ENCODE data around the gene ABHD14A. TPM values are rescaled to one million over a fixed set of nuclear protein-coding genes. Genes with fewer than 3 reads are reported as not detected.
A peak's percentile ranks its signal among the peaks of the same experiment; 100 is the strongest.

Gene ABHD14A
- total RNA-seq, 4 donors from 2014 or later, result 1.8 to 16.6 (median 10.5) TPM

DNA sequence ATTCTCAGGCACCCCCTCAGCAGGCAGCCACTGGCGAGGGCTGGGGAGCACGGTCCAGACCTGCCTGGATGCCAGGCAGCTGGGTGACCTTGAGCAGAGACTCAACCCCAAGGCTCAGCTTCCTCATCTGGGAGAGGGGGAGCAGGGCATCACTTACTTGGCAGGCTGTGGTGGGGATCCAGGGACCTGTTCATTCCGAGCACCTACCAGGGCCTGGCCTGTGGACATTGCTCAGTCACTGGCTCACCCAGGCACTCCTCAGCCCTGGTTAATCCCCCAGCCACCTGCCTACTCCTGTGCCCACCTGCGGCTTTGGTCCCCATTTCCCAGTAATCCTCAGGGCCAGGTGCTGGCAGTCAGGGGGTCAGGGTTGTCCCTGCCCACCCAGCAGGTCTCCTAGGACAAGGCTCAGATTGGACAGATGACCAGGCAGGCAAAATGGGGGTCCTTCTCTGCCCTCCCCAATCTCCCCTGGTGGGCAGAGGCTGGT, 30.1 kb downstream of the ABHD14A start:
- Histone ChIP-seq H3K27ac (peak overlapping the region; percentile 36 to 55), H3K4me3 (no peak overlapping the region), H3K9me3 (no peaks in the 10 kb centered on the region), H3K36me3 (no peaks in the 10 kb centered on the region), H3K27me3 (no peaks in the 10 kb centered on the region), H3K4me1 (peaks cover 0 to 12% of the 10 kb centered on the region in 2 donors)
- intact Hi-C loops (cut with DNase I; ENCODE audit: low total_unique reads), result loop anchor here (5.0 to 10.0 kb wide), 2 partner anchors 47 to 340 kb away; no protein-coding TSS in a partner anchor
- TF ChIP-seq, protein P1, sequence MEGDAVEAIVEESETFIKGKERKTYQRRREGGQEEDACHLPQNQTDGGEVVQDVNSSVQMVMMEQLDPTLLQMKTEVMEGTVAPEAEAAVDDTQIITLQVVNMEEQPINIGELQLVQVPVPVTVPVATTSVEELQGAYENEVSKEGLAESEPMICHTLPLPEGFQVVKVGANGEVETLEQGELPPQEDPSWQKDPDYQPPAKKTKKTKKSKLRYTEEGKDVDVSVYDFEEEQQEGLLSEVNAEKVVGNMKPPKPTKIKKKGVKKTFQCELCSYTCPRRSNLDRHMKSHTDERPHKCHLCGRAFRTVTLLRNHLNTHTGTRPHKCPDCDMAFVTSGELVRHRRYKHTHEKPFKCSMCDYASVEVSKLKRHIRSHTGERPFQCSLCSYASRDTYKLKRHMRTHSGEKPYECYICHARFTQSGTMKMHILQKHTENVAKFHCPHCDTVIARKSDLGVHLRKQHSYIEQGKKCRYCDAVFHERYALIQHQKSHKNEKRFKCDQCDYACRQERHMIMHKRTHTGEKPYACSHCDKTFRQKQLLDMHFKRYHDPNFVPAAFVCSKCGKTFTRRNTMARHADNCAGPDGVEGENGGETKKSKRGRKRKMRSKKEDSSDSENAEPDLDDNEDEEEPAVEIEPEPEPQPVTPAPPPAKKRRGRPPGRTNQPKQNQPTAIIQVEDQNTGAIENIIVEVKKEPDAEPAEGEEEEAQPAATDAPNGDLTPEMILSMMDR (IDR thresholded peaks at IDR 0.05), result no peak
- no peak for TF ChIP-seq POLR2A (IDR thresholded peaks at IDR 0.05)
- no peak for DNase-seq

DNA sequence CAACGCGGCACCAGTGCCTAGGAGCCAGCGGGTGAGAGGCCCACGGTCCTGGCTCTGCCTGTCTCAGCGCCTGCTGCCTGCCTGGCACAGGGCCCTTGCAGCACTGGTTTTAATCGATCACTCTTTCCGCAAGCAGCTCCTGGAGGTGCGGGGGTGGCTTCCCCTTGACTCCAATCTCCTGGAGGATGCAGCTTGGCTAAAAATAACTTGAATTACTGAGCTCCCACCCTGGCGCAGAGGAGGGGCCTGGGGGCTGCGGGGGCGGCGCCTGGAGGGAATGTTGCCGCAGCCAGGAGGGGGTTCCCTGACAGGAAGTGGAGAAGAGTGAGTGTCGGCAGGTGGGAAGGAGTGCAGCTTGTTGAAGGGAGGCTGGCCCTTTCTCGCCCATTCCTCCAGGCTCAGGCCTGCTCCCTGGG, 30.7 kb downstream of the ABHD14A start:
- Histone ChIP-seq H3K27me3 (no peaks in the 10 kb centered on the region), H3K4me1 (peaks cover 0 to 12% of the 10 kb centered on the region in 2 donors), H3K4me3 (no peak overlapping the region), H3K27ac (peak overlapping the region; percentile 36 to 55), H3K9me3 (no peaks in the 10 kb centered on the region), H3K36me3 (no peaks in the 10 kb centered on the region)
- intact Hi-C loops (cut with DNase I; ENCODE audit: low total_unique reads), result loop anchor here (10.0 kb wide), 1 partner anchor 339 kb away; no protein-coding TSS in a partner anchor
- peak in 1 of 2 donors; percentile 73 for DNase-seq
- TF ChIP-seq, protein P1 (IDR thresholded peaks at IDR 0.05), result no peak
- no peak for TF ChIP-seq POLR2A (IDR thresholded peaks at IDR 0.05)

DNA sequence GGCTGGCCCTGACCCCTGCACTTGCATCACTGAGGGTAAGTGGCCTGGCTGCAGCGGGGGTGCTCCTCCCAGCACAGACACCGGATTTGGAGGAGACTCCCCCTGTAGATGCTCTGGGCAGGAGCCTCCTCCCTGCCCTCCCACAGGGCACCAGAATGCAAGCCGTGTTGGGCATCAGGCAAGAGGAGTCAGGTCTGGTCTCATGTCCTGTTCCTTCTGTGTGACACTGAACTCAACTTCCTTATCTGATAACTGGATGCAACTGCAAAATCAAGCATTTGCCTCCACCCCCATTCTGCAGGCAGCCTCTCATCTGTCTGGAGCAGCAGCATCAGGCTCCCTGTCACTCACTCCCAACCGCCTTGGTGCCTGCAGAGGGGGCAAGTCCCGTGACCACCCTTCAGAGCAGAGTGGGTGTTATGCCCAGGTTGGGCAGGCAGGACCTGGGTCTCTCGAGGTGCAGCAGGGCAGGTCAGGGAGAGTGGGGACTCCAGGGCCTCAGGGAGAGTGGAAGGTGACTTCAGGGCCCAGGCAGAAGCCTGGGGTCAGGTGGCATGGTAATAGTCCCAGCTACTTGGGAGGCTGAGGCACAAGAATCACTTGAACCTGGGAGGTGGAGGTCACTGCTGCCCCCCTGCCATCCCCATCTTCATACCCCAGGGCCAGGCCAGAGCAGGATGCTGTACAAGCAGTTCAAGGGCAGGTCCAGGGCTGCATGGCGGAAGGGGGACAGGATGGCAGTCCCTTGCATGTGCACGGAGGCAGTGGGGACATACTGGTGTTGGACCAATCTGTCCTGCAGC, 31.4 kb downstream of the ABHD14A start:
- H3K4me1 ChIP-seq, result peaks cover 0 to 12% of the 10 kb centered on the region in 2 donors
- H3K27ac ChIP-seq, result peak overlapping the region in 1 of 2 donors; percentile 55
- no peak for DNase-seq
- no peak overlapping the region for H3K4me3 ChIP-seq
- no peaks in the 10 kb centered on the region for H3K9me3 ChIP-seq
- no peak for TF ChIP-seq POLR2A (IDR thresholded peaks at IDR 0.05)
- TF ChIP-seq, protein P1 (IDR thresholded peaks at IDR 0.05), result no peak
- H3K27me3 ChIP-seq, result no peaks in the 10 kb centered on the region
- intact Hi-C loops (cut with DNase I; ENCODE audit: low total_unique reads), result loop anchor here (10.0 kb wide), 1 partner anchor 339 kb away; no protein-coding TSS in a partner anchor
- H3K36me3 ChIP-seq, result no peaks in the 10 kb centered on the region

DNA sequence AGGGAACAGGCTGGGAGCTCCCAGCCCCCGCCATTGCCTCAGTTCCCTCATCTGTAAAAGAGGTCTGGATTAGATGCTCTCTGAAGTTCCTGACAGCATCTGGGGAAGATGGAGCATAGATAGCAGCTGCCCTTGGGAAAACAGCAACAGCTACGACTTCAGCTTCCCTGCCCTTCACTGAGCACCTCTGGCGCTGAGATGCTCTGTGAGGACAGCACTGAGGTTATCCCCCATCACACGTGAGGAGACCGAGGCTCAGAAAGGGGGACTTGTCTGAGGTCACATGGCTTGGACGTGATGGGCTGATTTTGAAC, 31.9 kb downstream of the ABHD14A start:
- Histone ChIP-seq H3K27ac (no peak overlapping the region), H3K36me3 (no peaks in the 10 kb centered on the region), H3K27me3 (no peaks in the 10 kb centered on the region), H3K9me3 (no peaks in the 10 kb centered on the region), H3K4me1 (peaks cover 0 to 12% of the 10 kb centered on the region in 2 donors), H3K4me3 (no peak overlapping the region)
- DNase-seq, result no peak
- TF ChIP-seq, protein P1 (IDR thresholded peaks at IDR 0.05), result no peak
- no peak for TF ChIP-seq POLR2A (IDR thresholded peaks at IDR 0.05)
- intact Hi-C loops (cut with DNase I; ENCODE audit: low total_unique reads), result loop anchor here (10.0 kb wide), 1 partner anchor 338 kb away; no protein-coding TSS in a partner anchor

DNA sequence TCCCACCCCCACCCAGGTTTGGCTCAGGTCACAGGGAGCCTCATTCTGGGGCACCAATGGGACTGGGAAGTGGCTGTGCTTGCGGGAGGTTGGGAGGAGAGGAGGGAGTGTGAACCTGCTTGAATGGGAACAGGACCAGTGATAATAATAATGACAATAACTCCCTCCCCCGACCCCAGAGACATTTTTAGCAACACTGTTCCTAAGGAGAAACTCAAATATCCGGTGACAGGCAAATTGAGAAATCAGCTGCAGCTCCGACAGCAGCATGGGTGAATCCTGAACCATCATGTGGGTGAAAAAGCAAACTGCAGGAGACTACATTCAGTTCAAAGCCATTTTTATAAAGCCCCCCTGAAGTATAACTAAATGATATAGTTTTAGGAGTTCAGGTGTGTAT, 32.4 kb downstream of the ABHD14A start:
- no peak for DNase-seq
- TF ChIP-seq, protein P1 (IDR thresholded peaks at IDR 0.05), result no peak
- no peak for TF ChIP-seq POLR2A (IDR thresholded peaks at IDR 0.05)
- no peaks in the 10 kb centered on the region for H3K27me3 ChIP-seq
- H3K27ac ChIP-seq, result no peak overlapping the region
- intact Hi-C loops (cut with DNase I; ENCODE audit: low total_unique reads), result loop anchor here (10.0 kb wide), 1 partner anchor 338 kb away; no protein-coding TSS in a partner anchor
- H3K9me3 ChIP-seq, result no peaks in the 10 kb centered on the region
- H3K4me3 ChIP-seq, result no peak overlapping the region
- peaks cover 0 to 12% of the 10 kb centered on the region in 2 donors for H3K4me1 ChIP-seq
- H3K36me3 ChIP-seq, result no peaks in the 10 kb centered on the region

Data from uterus (tissue), 4 donors.